ENCODE data around the gene RAD51B.
"Not testable (repeated sequence)": the region's sequence is repeated elsewhere in the genome, so short reads cannot be mapped to it uniquely, and the experiment has no call there.

Gene RAD51B

GRCh38 chr14:68424443-68425172 lies 605.0 kb downstream of the RAD51B start:
- no peak for DNase-seq

- no peak for DNase-seq
Observed at GRCh38 chr14:68426661-68427549, 607.3 kb downstream of the RAD51B start.

GRCh38 chr14:68427550-68427890 lies 607.9 kb downstream of the RAD51B start:
- no peak for DNase-seq

GRCh38 chr14:68428900-68429299 lies 609.3 kb downstream of the RAD51B start:
- DNase-seq = not testable (repeated sequence)

- DNase-seq = not testable (repeated sequence)
Observed at GRCh38 chr14:68434173-68434572, 614.6 kb downstream of the RAD51B start.

- not testable (repeated sequence) for DNase-seq
Observed at GRCh38 chr14:68435631-68436030, 616.1 kb downstream of the RAD51B start.

GRCh38 chr14:68439676-68440075 lies 620.1 kb downstream of the RAD51B start:
- no peak for DNase-seq

GRCh38 chr14:68440820-68441219 lies 621.2 kb downstream of the RAD51B start:
- no peak for DNase-seq

GRCh38 chr14:68441542-68441941 lies 622.0 kb downstream of the RAD51B start:
- DNase-seq = no peak

GRCh38 chr14:68442828-68443629 lies 623.5 kb downstream of the RAD51B start:
- no peak for DNase-seq

- no peak for DNase-seq
Observed at GRCh38 chr14:68444449-68445168, 625.0 kb downstream of the RAD51B start.

- no peak for DNase-seq
Observed at GRCh38 chr14:68446243-68447040, 626.9 kb downstream of the RAD51B start.

GRCh38 chr14:68447581-68448251 lies 628.1 kb downstream of the RAD51B start:
- no peak for DNase-seq

GRCh38 chr14:68448252-68448902 lies 628.8 kb downstream of the RAD51B start:
- DNase-seq = no peak

GRCh38 chr14:68449561-68450181 lies 630.1 kb downstream of the RAD51B start:
- no peak for DNase-seq

GRCh38 chr14:68450391-68451120 lies 631.0 kb downstream of the RAD51B start:
- DNase-seq = no peak

GRCh38 chr14:68451696-68452373 lies 632.3 kb downstream of the RAD51B start:
- no peak for DNase-seq

- DNase-seq = no peak
Observed at GRCh38 chr14:68458253-68458652, 638.7 kb downstream of the RAD51B start.
